HUDEP-2 (cell line): Measurements from ENCODE around the gene C19orf33.
A peak's percentile ranks its signal among the peaks of the same experiment; 100 is the strongest.

ENCODE experiments used
- DNase-seq, 76 experiments: peaks; one replicate each; lab custom pipeline; 2025; ENCODE audit not compliant: unreplicated experiment in 76 of 76; lab: John Stamatoyannopoulos, UW

Gene C19orf33

GRCh38 chr19:38307597-38307996 lies 3.5 kb downstream of the C19orf33 start:
- DNase-seq, result no peak

GRCh38 chr19:38308006-38308766 lies 4.1 kb downstream of the C19orf33 start:
- no peak for DNase-seq

- no peak for DNase-seq
Observed at GRCh38 chr19:38308926-38309614, 5.0 kb downstream of the C19orf33 start.

- no peak for DNase-seq
Observed at GRCh38 chr19:38309615-38310278, 5.7 kb downstream of the C19orf33 start.

- no peak for DNase-seq
Observed at GRCh38 chr19:38310279-38310670, 6.2 kb downstream of the C19orf33 start.

- no peak for DNase-seq
Observed at GRCh38 chr19:38310986-38311385, 6.9 kb downstream of the C19orf33 start.

GRCh38 chr19:38315657-38316476 lies 11.8 kb downstream of the C19orf33 start, which contains the start of gene YIF1B:
Gene YIF1B (minus strand): TSS chr19:38315947. CDS start chr19:38315917, 30 bp downstream.
- peak in 75 of 76 experiments; percentile 92 to 100 (median 99) for DNase-seq

GRCh38 chr19:38316477-38317067 lies 12.5 kb downstream of the C19orf33 start:
- peak in 7 of 76 experiments; percentile 47 to 67 (median 57) for DNase-seq

GRCh38 chr19:38317104-38317612 lies 13.1 kb downstream of the C19orf33 start:
- DNase-seq, result peak in 74 of 76 experiments; percentile 43 to 93 (median 78)

GRCh38 chr19:38318660-38319059 lies 14.6 kb downstream of the C19orf33 start:
- DNase-seq, result peak in 10 of 76 experiments; percentile 15 to 46 (median 24)

- peak in 36 of 76 experiments; percentile 7 to 85 (median 38) for DNase-seq
Observed at GRCh38 chr19:38319421-38320258, 15.6 kb downstream of the C19orf33 start, which contains the start of gene KCNK6. Gene KCNK6 (plus strand): TSS chr19:38319845. CDS start chr19:38319951, 106 bp downstream.

- DNase-seq, result no peak
Observed at GRCh38 chr19:38320969-38321339, 16.9 kb downstream of the C19orf33 start.

- peak in 52 of 76 experiments; percentile 17 to 75 (median 40) for DNase-seq
Observed at GRCh38 chr19:38321646-38322196, 17.7 kb downstream of the C19orf33 start.

- DNase-seq, result no peak
Observed at GRCh38 chr19:38323291-38323690, 19.2 kb downstream of the C19orf33 start.

GRCh38 chr19:38324431-38324830 lies 20.4 kb downstream of the C19orf33 start:
- DNase-seq, result no peak

- no peak for DNase-seq
Observed at GRCh38 chr19:38326591-38326990, 22.5 kb downstream of the C19orf33 start.

GRCh38 chr19:38329651-38330050 lies 25.6 kb downstream of the C19orf33 start:
- DNase-seq, result no peak

GRCh38 chr19:38331728-38332127 lies 27.7 kb downstream of the C19orf33 start:
- no peak for DNase-seq

- no peak for DNase-seq
Observed at GRCh38 chr19:38333245-38333644, 29.2 kb downstream of the C19orf33 start.
